ENCODE results near the gene TLR10. TPM values are rescaled to one million over a fixed set of nuclear protein-coding genes. Genes with fewer than 3 reads are reported as not detected.

TLR10 gene
- total and polyA plus RNA-seq, 2 of the 13 experiments (the other 11 are each of a cell fraction or from before 2014, with no cell fraction given): not detected

DNA sequence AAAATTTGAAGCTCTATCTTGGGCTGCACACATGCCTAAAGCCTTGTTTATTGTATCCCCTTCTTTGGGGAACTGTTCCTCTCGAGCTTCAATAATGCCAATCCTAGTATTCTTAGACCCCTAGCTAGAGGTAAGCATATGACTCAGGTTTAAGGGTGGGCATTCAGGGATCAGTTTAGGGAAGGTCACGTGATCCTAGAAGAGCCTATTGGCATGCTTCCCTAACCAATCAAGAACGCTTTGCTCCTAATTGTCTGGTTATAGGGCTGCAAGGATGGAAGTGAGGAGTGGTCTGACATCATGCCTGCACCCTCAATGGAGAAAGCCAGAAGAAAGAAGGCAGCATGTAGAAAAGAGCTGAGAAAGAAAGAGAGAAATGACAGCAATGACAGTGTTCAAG is 46.9 kb downstream of the TLR10 start:
- DNase-seq (ENCODE audit: low spot score) (no peak), ATAC-seq (no peak), FAIRE-seq (no peak)
- H3K4me3 ChIP-seq (replicated peaks in 1 of 3; ENCODE audit: insufficient read depth in 1 of 3, low read depth in 2 of 3, low read length in 3 of 3): no peak overlapping the region
- peaks cover 13% of the 10 kb centered on the region for H3K9me3 ChIP-seq (ENCODE audit: low read length)
- peaks cover 17% of the 10 kb centered on the region for H3K4me1 ChIP-seq (ENCODE audit: insufficient read depth, low read length)
- no peak overlapping the region for H3K27ac ChIP-seq (ENCODE audit: extremely low read length, insufficient read depth, low read length)
- H3K36me3 ChIP-seq (replicated peaks in 1 of 2; ENCODE audit: control insufficient read depth in 1 of 2, insufficient read depth in 2 of 2, low read length in 2 of 2): no peaks in the 10 kb centered on the region
- BruUV-seq (replicated peaks): no TSS peak
- H2AFZ ChIP-seq (ENCODE audit: low read length): no peak overlapping the region
- ChIA-PET POLR2A (no interaction called here), CTCF (ENCODE audit: low intra/inter-chr PET ratio, low total read pairs) (no interaction called here)
- TF ChIP-seq MIER2 (CRISPR knock-in tag; IDR thresholded peaks at IDR 0.05) (no peak), FOXP1 (IDR thresholded peaks at IDR 0.05) (no peak), FOXP1 (CRISPR knock-in tag; IDR thresholded peaks at IDR 0.05) (no peak), MTF2 (CRISPR knock-in tag; IDR thresholded peaks at IDR 0.05; ENCODE audit: borderline replicate concordance) (no peak), ZNF550 (CRISPR knock-in tag; IDR thresholded peaks at IDR 0.05; ENCODE audit: borderline replicate concordance) (no peak), SIN3B (IDR thresholded peaks at IDR 0.05; ENCODE audit: low read length) (no peak), ZNF556 (CRISPR knock-in tag; IDR thresholded peaks at IDR 0.05; ENCODE audit: borderline replicate concordance) (no peak), ARID2 (CRISPR knock-in tag; IDR thresholded peaks at IDR 0.05; ENCODE audit: borderline replicate concordance) (no peak), NFYC (CRISPR knock-in tag; IDR thresholded peaks at IDR 0.05) (no peak), ZSCAN31 (CRISPR knock-in tag; IDR thresholded peaks at IDR 0.05; ENCODE audit: low read depth) (no peak), HOXA3 (CRISPR knock-in tag; IDR thresholded peaks at IDR 0.05) (no peak), ZNF232 (CRISPR knock-in tag; IDR thresholded peaks at IDR 0.05; ENCODE audit: borderline replicate concordance) (no peak), ZNF75D (CRISPR knock-in tag; IDR thresholded peaks at IDR 0.05; ENCODE audit: borderline replicate concordance) (no peak), ZNF264 (CRISPR knock-in tag; IDR thresholded peaks at IDR 0.05) (no peak), ZNF143 (CRISPR knock-in tag; IDR thresholded peaks at IDR 0.05) (no peak)
- TF ChIP-seq, protein P1, sequence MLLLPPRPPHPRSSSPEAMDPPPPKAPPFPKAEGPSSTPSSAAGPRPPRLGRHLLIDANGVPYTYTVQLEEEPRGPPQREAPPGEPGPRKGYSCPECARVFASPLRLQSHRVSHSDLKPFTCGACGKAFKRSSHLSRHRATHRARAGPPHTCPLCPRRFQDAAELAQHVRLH (CRISPR knock-in tag; IDR thresholded peaks at IDR 0.05; ENCODE audit: borderline replicate concordance, low read depth): no peak
- TF ChIP-seq, protein P2, sequence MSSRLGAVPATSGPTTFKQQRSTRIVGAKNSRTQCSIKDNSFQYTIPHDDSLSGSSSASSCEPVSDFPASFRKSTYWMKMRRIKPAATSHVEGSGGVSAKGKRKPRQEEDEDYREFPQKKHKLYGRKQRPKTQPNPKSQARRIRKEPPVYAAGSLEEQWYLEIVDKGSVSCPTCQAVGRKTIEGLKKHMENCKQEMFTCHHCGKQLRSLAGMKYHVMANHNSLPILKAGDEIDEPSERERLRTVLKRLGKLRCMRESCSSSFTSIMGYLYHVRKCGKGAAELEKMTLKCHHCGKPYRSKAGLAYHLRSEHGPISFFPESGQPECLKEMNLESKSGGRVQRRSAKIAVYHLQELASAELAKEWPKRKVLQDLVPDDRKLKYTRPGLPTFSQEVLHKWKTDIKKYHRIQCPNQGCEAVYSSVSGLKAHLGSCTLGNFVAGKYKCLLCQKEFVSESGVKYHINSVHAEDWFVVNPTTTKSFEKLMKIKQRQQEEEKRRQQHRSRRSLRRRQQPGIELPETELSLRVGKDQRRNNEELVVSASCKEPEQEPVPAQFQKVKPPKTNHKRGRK (CRISPR knock-in tag; IDR thresholded peaks at IDR 0.05): no peak
- TF ChIP-seq, protein P3, sequence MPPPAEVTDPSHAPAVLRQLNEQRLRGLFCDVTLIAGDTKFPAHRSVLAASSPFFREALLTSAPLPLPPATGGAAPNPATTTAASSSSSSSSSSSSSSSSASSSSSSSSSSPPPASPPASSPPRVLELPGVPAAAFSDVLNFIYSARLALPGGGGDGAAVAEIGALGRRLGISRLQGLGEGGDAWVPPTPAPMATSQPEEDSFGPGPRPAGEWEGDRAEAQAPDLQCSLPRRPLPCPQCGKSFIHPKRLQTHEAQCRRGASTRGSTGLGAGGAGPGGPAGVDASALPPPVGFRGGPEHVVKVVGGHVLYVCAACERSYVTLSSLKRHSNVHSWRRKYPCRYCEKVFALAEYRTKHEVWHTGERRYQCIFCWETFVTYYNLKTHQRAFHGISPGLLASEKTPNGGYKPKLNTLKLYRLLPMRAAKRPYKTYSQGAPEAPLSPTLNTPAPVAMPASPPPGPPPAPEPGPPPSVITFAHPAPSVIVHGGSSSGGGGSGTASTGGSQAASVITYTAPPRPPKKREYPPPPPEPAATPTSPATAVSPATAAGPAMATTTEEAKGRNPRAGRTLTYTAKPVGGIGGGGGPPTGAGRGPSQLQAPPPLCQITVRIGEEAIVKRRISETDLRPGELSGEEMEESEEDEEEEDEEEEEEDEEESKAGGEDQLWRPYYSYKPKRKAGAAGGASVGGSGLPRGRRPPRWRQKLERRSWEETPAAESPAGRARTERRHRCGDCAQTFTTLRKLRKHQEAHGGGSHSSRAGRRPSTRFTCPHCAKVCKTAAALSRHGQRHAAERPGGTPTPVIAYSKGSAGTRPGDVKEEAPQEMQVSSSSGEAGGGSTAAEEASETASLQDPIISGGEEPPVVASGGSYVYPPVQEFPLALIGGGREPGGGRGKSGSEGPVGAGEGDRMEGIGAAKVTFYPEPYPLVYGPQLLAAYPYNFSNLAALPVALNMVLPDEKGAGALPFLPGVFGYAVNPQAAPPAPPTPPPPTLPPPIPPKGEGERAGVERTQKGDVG (CRISPR knock-in tag; IDR thresholded peaks at IDR 0.05; ENCODE audit: borderline replicate concordance): no peak
- WGBS (ENCODE audit: low lambda C conversion rate): 79% methylated on average over 2 of the region's 3 CpGs
- no peak overlapping the region for H3K4me2 ChIP-seq (ENCODE audit: low read depth, low read length)
- intact Hi-C loops (cut with micrococcal nuclease; ENCODE audit: unreplicated experiment) (loop anchor here (10.0 kb wide), 1 partner anchor 931 kb away; no protein-coding TSS in a partner anchor), in situ Hi-C loops (cut with HindIII; ENCODE audit: extremely low pct_ligation_motif_present, low pct_unique_long_range_greater_than_20kb) (no loop called here)
- H4K20me1 ChIP-seq (ENCODE audit: insufficient read depth, low read length): no peaks in the 10 kb centered on the region
- H3K27me3 ChIP-seq (ENCODE audit: control insufficient read depth in 1 of 2, insufficient read depth in 2 of 2, low read length in 2 of 2): no peaks in the 10 kb centered on the region
- no peaks in the 10 kb centered on the region for H3K79me2 ChIP-seq (ENCODE audit: insufficient read depth, low read length)
- H3K9ac ChIP-seq (ENCODE audit: insufficient read depth, low read depth, low read length): no peak overlapping the region
